ENCODE results near the gene DTX2. TPM values are rescaled to one million over a fixed set of nuclear protein-coding genes. Genes with fewer than 3 reads are reported as not detected.
"Not testable (repeated sequence)": the region's sequence is repeated elsewhere in the genome, so short reads cannot be mapped to it uniquely, and the experiment has no call there.

The DTX2 gene
- total and polyA plus RNA-seq, 4 donors = 4.5 to 9.5 (median 6.0) TPM

GRCh38 chr7:76443846-76444245, 17.7 kb upstream of the DTX2 start:
- H3K4me1 ChIP-seq (ENCODE audit: control insufficient read depth in 4 of 4, insufficient read depth in 4 of 4, low read length in 3 of 4); H3K27me3 ChIP-seq (ENCODE audit: control insufficient read depth in 4 of 4, insufficient read depth in 4 of 4, low read length in 3 of 4); DNase-seq (ENCODE audit: low spot score); H3K9ac ChIP-seq (ENCODE audit: low read depth in 1 of 2, low read length in 2 of 2); H3K9me3 ChIP-seq (ENCODE audit: control insufficient read depth in 4 of 4, low read length in 3 of 4); H3K27ac ChIP-seq (ENCODE audit: low read depth in 1 of 2, low read length in 2 of 2); H3K4me3 ChIP-seq (ENCODE audit: low read depth in 1 of 3, low read length in 3 of 3); H3K36me3 ChIP-seq (ENCODE audit: control insufficient read depth in 4 of 4, insufficient read depth in 3 of 4, low read depth in 1 of 4, low read length in 3 of 4): not testable (repeated sequence)
- 86% methylated on average over 11 of the region's 12 CpGs for WGBS

DNA sequence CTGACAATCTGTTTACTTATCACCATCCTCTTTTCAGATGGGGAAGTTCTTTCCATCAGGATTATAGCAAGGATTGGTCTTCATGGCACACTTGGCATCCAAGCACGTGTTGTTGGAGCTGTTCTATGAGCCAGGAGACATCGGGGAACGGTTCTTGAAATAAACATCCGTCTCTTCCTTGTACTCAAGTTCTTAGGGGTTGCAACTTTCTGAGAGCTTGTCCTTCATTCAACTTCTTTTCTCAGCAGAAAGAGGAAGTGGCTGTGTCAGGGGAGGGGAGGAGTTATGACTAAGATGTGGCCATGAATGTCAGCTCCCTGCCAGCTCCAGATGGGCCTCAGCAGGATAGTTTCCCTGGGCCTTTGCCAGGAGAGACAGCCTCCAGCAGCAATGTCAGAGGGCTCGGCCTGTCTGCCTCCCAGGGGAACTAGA, 15.9 kb upstream of the DTX2 start:
- DNase-seq (ENCODE audit: low spot score); H3K4me3 ChIP-seq (ENCODE audit: low read depth in 1 of 3, low read length in 3 of 3); H3K36me3 ChIP-seq (ENCODE audit: control insufficient read depth in 4 of 4, insufficient read depth in 3 of 4, low read depth in 1 of 4, low read length in 3 of 4); H3K9me3 ChIP-seq (ENCODE audit: control insufficient read depth in 4 of 4, low read length in 3 of 4); H3K9ac ChIP-seq (ENCODE audit: low read depth in 1 of 2, low read length in 2 of 2); H3K27ac ChIP-seq (ENCODE audit: low read depth in 1 of 2, low read length in 2 of 2); H3K27me3 ChIP-seq (ENCODE audit: control insufficient read depth in 4 of 4, insufficient read depth in 4 of 4, low read length in 3 of 4); H3K4me1 ChIP-seq (ENCODE audit: control insufficient read depth in 4 of 4, insufficient read depth in 4 of 4, low read length in 3 of 4): not testable (repeated sequence)
- WGBS = 50% methylated on average over 4 of the region's 5 CpGs

DNA sequence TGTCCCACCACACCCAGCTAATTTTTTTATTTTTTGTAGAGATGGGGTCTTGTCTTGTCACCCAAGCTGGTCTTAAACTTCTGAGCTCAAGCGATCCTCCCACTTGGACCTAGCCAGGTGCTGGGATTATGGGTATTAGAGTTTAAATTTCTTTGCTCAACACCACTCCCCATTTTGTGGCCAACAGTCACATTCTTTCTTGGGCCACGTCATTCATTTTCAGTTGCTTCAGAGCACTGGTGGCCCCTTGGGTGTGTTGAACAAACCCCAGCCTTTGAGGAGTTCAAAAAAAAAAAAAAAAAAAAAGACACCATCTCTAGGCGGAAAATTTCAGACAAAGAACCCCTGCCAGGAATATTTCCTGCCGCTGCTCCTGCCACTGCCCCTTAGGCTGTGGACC, 4.5 kb upstream of the DTX2 start:
- not testable (repeated sequence) for H3K36me3 ChIP-seq (ENCODE audit: control insufficient read depth in 4 of 4, insufficient read depth in 3 of 4, low read depth in 1 of 4, low read length in 3 of 4); H3K27me3 ChIP-seq (ENCODE audit: control insufficient read depth in 4 of 4, insufficient read depth in 4 of 4, low read length in 3 of 4); H3K4me1 ChIP-seq (ENCODE audit: control insufficient read depth in 4 of 4, insufficient read depth in 4 of 4, low read length in 3 of 4); H3K9me3 ChIP-seq (ENCODE audit: control insufficient read depth in 4 of 4, low read length in 3 of 4); H3K27ac ChIP-seq (ENCODE audit: low read depth in 1 of 2, low read length in 2 of 2); H3K9ac ChIP-seq (ENCODE audit: low read depth in 1 of 2, low read length in 2 of 2); H3K4me3 ChIP-seq (ENCODE audit: low read depth in 1 of 3, low read length in 3 of 3); DNase-seq (ENCODE audit: low spot score)
- 40% methylated on average over 1 of the region's 4 CpGs for WGBS

DNA sequence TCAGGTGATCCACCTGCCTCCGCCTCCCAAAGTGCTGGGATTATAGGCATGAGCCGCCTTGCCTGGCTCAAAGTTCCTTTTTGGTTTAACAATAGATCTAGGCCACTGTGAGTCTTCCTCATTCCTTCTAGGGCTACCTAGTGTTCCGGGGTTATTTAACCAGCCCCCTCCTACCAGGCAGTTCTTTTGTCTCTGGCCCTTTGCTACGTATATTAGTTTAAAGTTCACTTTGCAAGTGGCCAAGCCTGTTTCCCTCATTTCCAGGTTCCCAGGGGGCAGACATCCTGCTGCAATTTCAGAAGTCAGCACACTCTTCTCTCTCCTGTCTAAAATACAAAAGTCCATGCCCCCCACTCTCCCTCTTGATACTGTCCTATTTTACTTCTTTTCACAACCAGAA, 3.0 kb upstream of the DTX2 start:
- 40% methylated on average over 1 of the region's 4 CpGs for WGBS
- not testable (repeated sequence) for DNase-seq (ENCODE audit: low spot score); H3K36me3 ChIP-seq (ENCODE audit: control insufficient read depth in 4 of 4, insufficient read depth in 3 of 4, low read depth in 1 of 4, low read length in 3 of 4); H3K9ac ChIP-seq (ENCODE audit: low read depth in 1 of 2, low read length in 2 of 2); H3K9me3 ChIP-seq (ENCODE audit: control insufficient read depth in 4 of 4, low read length in 3 of 4); H3K27ac ChIP-seq (ENCODE audit: low read depth in 1 of 2, low read length in 2 of 2); H3K4me3 ChIP-seq (ENCODE audit: low read depth in 1 of 3, low read length in 3 of 3); H3K4me1 ChIP-seq (ENCODE audit: control insufficient read depth in 4 of 4, insufficient read depth in 4 of 4, low read length in 3 of 4); H3K27me3 ChIP-seq (ENCODE audit: control insufficient read depth in 4 of 4, insufficient read depth in 4 of 4, low read length in 3 of 4)

GRCh38 chr7:76460767-76461166, 742 bp upstream of the DTX2 start:
- not testable (repeated sequence) for H3K36me3 ChIP-seq (ENCODE audit: control insufficient read depth in 4 of 4, insufficient read depth in 3 of 4, low read depth in 1 of 4, low read length in 3 of 4); H3K9ac ChIP-seq (ENCODE audit: low read depth in 1 of 2, low read length in 2 of 2); DNase-seq (ENCODE audit: low spot score); H3K27ac ChIP-seq (ENCODE audit: low read depth in 1 of 2, low read length in 2 of 2); H3K4me1 ChIP-seq (ENCODE audit: control insufficient read depth in 4 of 4, insufficient read depth in 4 of 4, low read length in 3 of 4); H3K27me3 ChIP-seq (ENCODE audit: control insufficient read depth in 4 of 4, insufficient read depth in 4 of 4, low read length in 3 of 4); H3K9me3 ChIP-seq (ENCODE audit: control insufficient read depth in 4 of 4, low read length in 3 of 4); H3K4me3 ChIP-seq (ENCODE audit: low read depth in 1 of 3, low read length in 3 of 3)
- WGBS = 90% methylated on average over 14 of the region's 20 CpGs

- H3K36me3 ChIP-seq (ENCODE audit: control insufficient read depth in 4 of 4, insufficient read depth in 3 of 4, low read depth in 1 of 4, low read length in 3 of 4); H3K4me1 ChIP-seq (ENCODE audit: control insufficient read depth in 4 of 4, insufficient read depth in 4 of 4, low read length in 3 of 4); H3K27me3 ChIP-seq (ENCODE audit: control insufficient read depth in 4 of 4, insufficient read depth in 4 of 4, low read length in 3 of 4); DNase-seq (ENCODE audit: low spot score); H3K9ac ChIP-seq (ENCODE audit: low read depth in 1 of 2, low read length in 2 of 2); H3K9me3 ChIP-seq (ENCODE audit: control insufficient read depth in 4 of 4, low read length in 3 of 4); H3K27ac ChIP-seq (ENCODE audit: low read depth in 1 of 2, low read length in 2 of 2); H3K4me3 ChIP-seq (ENCODE audit: low read depth in 1 of 3, low read length in 3 of 3): not testable (repeated sequence)
- no CpG with 5 or more reads among the region's 17 CpGs for WGBS
Observed at GRCh38 chr7:76462271-76462882, 868 bp downstream of the DTX2 start.

DNA sequence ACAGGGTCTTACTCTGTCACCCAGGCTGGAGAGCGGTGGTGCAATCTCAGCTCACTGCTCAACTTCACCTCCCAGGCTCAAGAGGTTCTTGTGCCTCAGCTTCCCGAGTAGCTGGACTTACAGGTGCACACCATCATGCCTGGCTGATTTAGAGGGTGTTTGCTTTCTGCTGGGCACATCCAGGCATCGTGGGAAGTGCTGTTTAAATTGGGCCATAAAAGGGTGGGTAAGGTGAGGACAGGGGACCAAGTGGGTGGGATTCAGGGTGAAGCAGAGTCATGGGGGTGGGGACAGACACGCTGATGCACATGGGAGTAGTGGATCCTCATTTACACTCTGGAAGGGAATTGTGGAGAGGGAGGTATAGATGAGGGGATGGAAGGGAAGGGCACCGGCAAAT, 3.5 kb downstream of the DTX2 start:
- WGBS = 88% methylated on average over 4 of the region's 5 CpGs
- not testable (repeated sequence) for H3K27ac ChIP-seq (ENCODE audit: low read depth in 1 of 2, low read length in 2 of 2); H3K27me3 ChIP-seq (ENCODE audit: control insufficient read depth in 4 of 4, insufficient read depth in 4 of 4, low read length in 3 of 4)

GRCh38 chr7:76465950-76466349, 4.4 kb downstream of the DTX2 start:
- no CpG with 5 or more reads among the region's 8 CpGs for WGBS
- H3K36me3 ChIP-seq (ENCODE audit: control insufficient read depth in 4 of 4, insufficient read depth in 3 of 4, low read depth in 1 of 4, low read length in 3 of 4); H3K27ac ChIP-seq (ENCODE audit: low read depth in 1 of 2, low read length in 2 of 2); H3K4me1 ChIP-seq (ENCODE audit: control insufficient read depth in 4 of 4, insufficient read depth in 4 of 4, low read length in 3 of 4); H3K4me3 ChIP-seq (ENCODE audit: low read depth in 1 of 3, low read length in 3 of 3); H3K27me3 ChIP-seq (ENCODE audit: control insufficient read depth in 4 of 4, insufficient read depth in 4 of 4, low read length in 3 of 4); H3K9ac ChIP-seq (ENCODE audit: low read depth in 1 of 2, low read length in 2 of 2); DNase-seq (ENCODE audit: low spot score); H3K9me3 ChIP-seq (ENCODE audit: control insufficient read depth in 4 of 4, low read length in 3 of 4): not testable (repeated sequence)

More for the DNA sequence above, 3.5 kb downstream of the DTX2 start:
- not testable (repeated sequence) for H3K9ac ChIP-seq (ENCODE audit: low read depth in 1 of 2, low read length in 2 of 2); H3K9me3 ChIP-seq (ENCODE audit: control insufficient read depth in 4 of 4, low read length in 3 of 4); H3K4me1 ChIP-seq (ENCODE audit: control insufficient read depth in 4 of 4, insufficient read depth in 4 of 4, low read length in 3 of 4); H3K4me3 ChIP-seq (ENCODE audit: low read depth in 1 of 3, low read length in 3 of 3); H3K36me3 ChIP-seq (ENCODE audit: control insufficient read depth in 4 of 4, insufficient read depth in 3 of 4, low read depth in 1 of 4, low read length in 3 of 4); DNase-seq (ENCODE audit: low spot score)

Data from liver (tissue), 9 donors.